GM10266 (cell line): Measurements from ENCODE around the gene SCG3.

ENCODE experiments used
- DNase-seq: peaks from one replicate; pipeline ENCODE4 v3.0.0; 2012; ENCODE audit errors: extremely low spot score
- TF ChIP-seq, protein P1 (sequence below): IDR thresholded peaks from 2 replicates; pipeline ENCODE4 v1.5.1; 2012; ENCODE audit warnings: mild to moderate bottlenecking, low read depth; ENCODE audit not compliant: control insufficient read depth, insufficient read depth; ENCODE audit errors: missing control alignments

Gene SCG3

DNA sequence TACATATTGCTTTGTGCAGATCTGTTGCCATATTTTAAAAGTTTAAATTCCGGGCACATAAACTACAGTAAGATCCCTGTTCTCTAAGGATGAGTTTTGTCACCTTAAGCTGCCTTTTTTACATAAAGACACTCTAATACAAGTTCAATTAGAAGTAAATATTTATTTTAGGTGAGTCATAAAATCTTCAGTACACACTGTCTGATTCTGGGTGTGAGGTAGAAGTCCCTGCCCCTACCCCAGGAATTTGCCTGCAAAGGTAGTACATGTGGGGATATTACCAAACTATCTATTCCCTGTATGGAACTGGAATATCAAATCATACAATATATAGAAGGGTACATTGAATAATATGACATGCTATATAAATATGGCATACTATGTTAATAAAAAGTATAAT, 6.3 kb downstream of the SCG3 start:
- TF ChIP-seq, protein P1, sequence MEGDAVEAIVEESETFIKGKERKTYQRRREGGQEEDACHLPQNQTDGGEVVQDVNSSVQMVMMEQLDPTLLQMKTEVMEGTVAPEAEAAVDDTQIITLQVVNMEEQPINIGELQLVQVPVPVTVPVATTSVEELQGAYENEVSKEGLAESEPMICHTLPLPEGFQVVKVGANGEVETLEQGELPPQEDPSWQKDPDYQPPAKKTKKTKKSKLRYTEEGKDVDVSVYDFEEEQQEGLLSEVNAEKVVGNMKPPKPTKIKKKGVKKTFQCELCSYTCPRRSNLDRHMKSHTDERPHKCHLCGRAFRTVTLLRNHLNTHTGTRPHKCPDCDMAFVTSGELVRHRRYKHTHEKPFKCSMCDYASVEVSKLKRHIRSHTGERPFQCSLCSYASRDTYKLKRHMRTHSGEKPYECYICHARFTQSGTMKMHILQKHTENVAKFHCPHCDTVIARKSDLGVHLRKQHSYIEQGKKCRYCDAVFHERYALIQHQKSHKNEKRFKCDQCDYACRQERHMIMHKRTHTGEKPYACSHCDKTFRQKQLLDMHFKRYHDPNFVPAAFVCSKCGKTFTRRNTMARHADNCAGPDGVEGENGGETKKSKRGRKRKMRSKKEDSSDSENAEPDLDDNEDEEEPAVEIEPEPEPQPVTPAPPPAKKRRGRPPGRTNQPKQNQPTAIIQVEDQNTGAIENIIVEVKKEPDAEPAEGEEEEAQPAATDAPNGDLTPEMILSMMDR, result no peak

DNA sequence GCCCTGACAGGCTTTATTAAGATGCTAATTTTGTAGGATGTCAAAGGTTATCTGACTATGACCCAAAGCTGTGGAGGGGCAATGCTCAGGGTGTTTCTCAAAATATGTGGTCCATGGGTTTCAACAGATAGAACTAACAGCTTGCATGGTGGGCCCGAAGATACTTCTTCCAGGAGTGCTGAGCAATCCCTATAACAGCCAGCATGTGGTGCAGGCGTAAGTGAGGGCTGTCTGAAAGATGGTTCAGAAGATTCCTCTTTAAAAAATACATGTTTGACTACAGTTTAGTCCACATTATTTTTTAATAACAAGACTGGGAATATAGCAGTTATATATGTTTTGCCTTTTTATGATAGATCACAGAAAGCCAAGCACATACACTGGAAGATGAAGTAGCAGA, 7.6 kb downstream of the SCG3 start:
- TF ChIP-seq, protein P1, result no peak
- DNase-seq, result no peak

More for the DNA sequence above, 6.3 kb downstream of the SCG3 start:
- no peak for DNase-seq

DNA sequence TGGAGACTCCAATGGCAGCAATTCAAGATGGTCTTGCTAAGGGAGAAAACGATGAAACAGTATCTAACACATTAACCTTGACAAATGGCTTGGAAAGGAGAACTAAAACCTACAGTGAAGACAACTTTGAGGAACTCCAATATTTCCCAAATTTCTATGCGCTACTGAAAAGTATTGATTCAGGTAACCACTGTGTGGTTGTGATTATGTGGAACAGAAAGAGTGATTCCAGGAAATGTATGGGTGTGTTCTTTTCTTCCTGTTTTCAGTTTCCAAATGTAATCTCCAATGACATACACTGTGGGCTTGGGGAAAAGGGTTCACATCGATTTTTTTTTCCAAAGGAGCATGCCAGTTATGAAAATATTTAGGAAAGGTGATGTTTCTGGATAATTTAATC, 10.9 kb downstream of the SCG3 start:
- TF ChIP-seq, protein P1, result no peak
- DNase-seq, result no peak

DNA sequence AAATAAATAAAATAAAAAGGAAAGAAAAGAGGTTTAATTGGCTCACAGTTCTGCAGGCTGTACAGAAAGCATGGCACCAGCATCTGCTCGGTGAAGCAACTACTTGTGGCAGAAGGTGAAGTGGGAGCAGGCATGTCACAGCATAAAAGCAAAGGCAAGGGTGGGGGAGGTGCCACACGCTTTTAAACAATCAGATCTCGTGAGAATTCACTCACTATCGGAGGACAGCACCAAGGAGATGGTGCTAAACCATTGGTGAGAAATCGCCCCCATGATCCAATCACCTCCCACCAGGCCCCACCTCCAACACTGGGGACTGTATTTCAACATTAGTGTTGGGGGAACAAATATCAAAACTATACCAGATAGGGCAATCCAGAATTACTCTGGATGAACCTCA, 15.3 kb downstream of the SCG3 start:
- TF ChIP-seq, protein P1, result no peak
- no peak for DNase-seq

DNA sequence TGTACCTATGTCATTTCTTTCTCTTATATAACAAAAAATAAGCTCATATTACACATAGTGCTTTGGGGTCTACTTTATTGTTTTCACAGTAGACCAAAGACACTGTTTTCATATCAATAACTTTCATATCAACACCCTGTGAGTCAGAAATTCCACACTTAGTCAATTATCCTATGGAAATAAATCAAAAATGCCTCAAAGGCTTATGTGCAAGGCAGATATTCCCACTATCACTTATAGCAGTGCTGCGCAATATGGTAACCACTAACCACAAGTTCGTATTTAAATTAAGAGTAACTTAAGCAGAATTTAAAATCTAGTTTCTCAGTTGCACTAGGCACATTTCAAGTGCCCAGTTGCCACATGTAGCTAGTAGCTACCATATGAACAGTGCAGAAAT, 15.9 kb downstream of the SCG3 start:
- DNase-seq, result no peak
- TF ChIP-seq, protein P1, result no peak

DNA sequence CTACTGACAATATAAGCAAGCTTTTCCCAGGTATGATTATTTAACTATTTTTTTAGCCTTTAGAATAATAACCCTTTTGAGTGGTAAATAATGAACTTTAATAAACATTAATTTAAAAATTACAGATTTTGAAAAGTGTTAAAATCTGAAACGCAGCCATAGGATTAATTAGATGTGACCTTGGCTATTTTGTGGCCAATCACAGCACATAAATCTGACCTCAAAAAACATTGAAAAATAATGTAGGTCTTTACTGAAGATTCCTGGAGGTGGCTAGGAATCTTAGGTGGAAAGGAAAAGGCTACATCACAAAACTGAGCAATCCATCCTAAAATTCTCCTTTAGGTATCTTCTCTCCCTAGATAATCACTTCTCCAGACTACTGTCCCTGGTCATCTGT, 18.1 kb downstream of the SCG3 start:
- no peak for DNase-seq
- TF ChIP-seq, protein P1, result no peak

DNA sequence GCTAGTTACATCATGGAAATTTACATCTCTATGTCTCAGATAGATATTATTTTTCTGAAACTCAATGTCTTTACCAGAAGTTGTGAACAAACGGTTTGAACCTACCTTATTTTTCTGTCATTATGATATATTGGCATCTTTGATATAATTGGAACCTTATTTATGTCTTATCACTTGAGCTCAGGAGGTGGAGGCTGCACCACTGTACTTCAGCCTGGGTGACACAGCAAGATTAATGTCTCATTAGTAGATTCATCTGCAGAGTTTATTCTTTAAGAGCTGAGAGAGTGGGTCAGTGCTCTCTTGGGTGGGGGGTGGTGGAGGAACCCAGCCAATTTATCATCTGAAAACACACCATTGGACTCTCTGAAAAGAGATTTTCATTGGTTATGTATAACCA, 21.4 kb downstream of the SCG3 start:
- no peak for DNase-seq
- TF ChIP-seq, protein P1, result no peak
